Mesodermal cell (in vitro differentiated cells): ENCODE measurements around the gene KLHL40.

Source experiments
- H3K27ac ChIP-seq: 2 replicates; pipeline ENCODE4 v1.7.0; 2013; ENCODE audit warnings: mild to moderate bottlenecking, low read depth, low read length, moderate library complexity; ENCODE audit not compliant: severe bottlenecking
- H3K36me3 ChIP-seq: 2 replicates; pipeline ENCODE4 v1.7.1; 2013; ENCODE audit warnings: mild to moderate bottlenecking, low read length, moderate library complexity; ENCODE audit not compliant: control insufficient read depth, insufficient read depth
- H3K4me1 ChIP-seq: one replicate; pipeline ENCODE4 v1.7.1; 2013; ENCODE audit warnings: mild to moderate bottlenecking, low read length; ENCODE audit not compliant: insufficient read depth, control insufficient read depth, poor library complexity, severe bottlenecking
- H3K4me3 ChIP-seq: 2 replicates; pipeline ENCODE4 v1.7.0; 2013; ENCODE audit warnings: low read length, control low read depth, mild to moderate bottlenecking; ENCODE audit not compliant: insufficient read depth, poor library complexity, severe bottlenecking; ENCODE audit errors: extremely low read depth
- H3K9me3 ChIP-seq: 2 replicates; pipeline ENCODE4 v1.7.1; 2013; ENCODE audit warnings: mild to moderate bottlenecking, low read length, moderate library complexity; ENCODE audit not compliant: control insufficient read depth
- WGBS, 2 experiments: methylation state at CpG; one replicate each; pipeline ENCODE4 v1.1.5; 2013; ENCODE audit warnings: missing lambda C conversion rate in 2 of 2; ENCODE audit not compliant: insufficient coverage in 2 of 2; 5-methylcytosine and 5-hydroxymethylcytosine counted together

The KLHL40 gene

GRCh38 chr3:42699511-42699971 is 14.2 kb downstream of the KLHL40 start:
- 86 to 87% methylated on average over 9 of the region's 10 CpGs for WGBS, 2 experiments
- no peaks in the 10 kb centered on the region for H3K4me1 ChIP-seq
- H3K27ac ChIP-seq = no peak overlapping the region
- no peaks in the 10 kb centered on the region for H3K36me3 ChIP-seq
- H3K9me3 ChIP-seq = no peaks in the 10 kb centered on the region
- no peak overlapping the region for H3K4me3 ChIP-seq

GRCh38 chr3:42700366-42701288 is 15.3 kb downstream of the KLHL40 start:
- Histone ChIP-seq H3K36me3 (no peaks in the 10 kb centered on the region), H3K4me1 (no peaks in the 10 kb centered on the region), H3K9me3 (no peaks in the 10 kb centered on the region), H3K4me3 (no peak overlapping the region), H3K27ac (no peak overlapping the region)
- 65 to 66% methylated on average over 12 to 15 of the region's 15 CpGs for WGBS, 2 experiments

GRCh38 chr3:42701371-42702065 is 16.2 kb downstream of the KLHL40 start:
- no peak overlapping the region for H3K27ac ChIP-seq
- 17 to 29% methylated on average over 8 to 10 of the region's 15 CpGs for WGBS, 2 experiments
- H3K4me3 ChIP-seq = no peak overlapping the region

GRCh38 chr3:42702066-42702951 is 17.0 kb downstream of the KLHL40 start, which contains the start of gene HHATL:
HHATL (minus strand) TSS chr3:42702798; CDS start chr3:42700826, 1,972 bp downstream.
- no peaks in the 10 kb centered on the region for H3K36me3 ChIP-seq
- whole genome bisulfite sequencing, 2 experiments = 66 to 74% methylated on average over 15 to 19 of the region's 21 CpGs
- no peaks in the 10 kb centered on the region for H3K9me3 ChIP-seq
- no peaks in the 10 kb centered on the region for H3K4me1 ChIP-seq
- H3K27ac ChIP-seq = no peak within 1 kb of the TSS
- no peak within 1 kb of the TSS for H3K4me3 ChIP-seq

More at GRCh38 chr3:42701371-42702065, 16.2 kb downstream of the KLHL40 start:
- no peaks in the 10 kb centered on the region for H3K36me3 ChIP-seq
- no peaks in the 10 kb centered on the region for H3K9me3 ChIP-seq
- H3K4me1 ChIP-seq = no peaks in the 10 kb centered on the region

GRCh38 chr3:42702982-42703694 is 17.8 kb downstream of the KLHL40 start:
- WGBS, 2 experiments = 89 to 90% methylated on average over 4 to 6 of the region's 6 CpGs
- Histone ChIP-seq H3K27ac (no peak overlapping the region), H3K4me1 (no peaks in the 10 kb centered on the region), H3K9me3 (no peaks in the 10 kb centered on the region), H3K4me3 (no peak overlapping the region), H3K36me3 (no peaks in the 10 kb centered on the region)

- no peaks in the 10 kb centered on the region for H3K9me3 ChIP-seq
- WGBS, 2 experiments = no CpG with 5 or more reads among the region's 5 CpGs
These were observed 18.3 kb downstream of the KLHL40 start for GRCh38 chr3:42703695-42704025.

GRCh38 chr3:42704136-42704841 is 19.0 kb downstream of the KLHL40 start:
- Histone ChIP-seq H3K4me3 (no peak overlapping the region), H3K36me3 (no peaks in the 10 kb centered on the region), H3K27ac (no peak overlapping the region), H3K4me1 (no peaks in the 10 kb centered on the region), H3K9me3 (no peaks in the 10 kb centered on the region)
- 87 to 96% methylated on average over 7 of the region's 8 CpGs for WGBS, 2 experiments

More at GRCh38 chr3:42703695-42704025, 18.3 kb downstream of the KLHL40 start:
- Histone ChIP-seq H3K36me3 (no peaks in the 10 kb centered on the region), H3K4me1 (no peaks in the 10 kb centered on the region), H3K4me3 (no peak overlapping the region), H3K27ac (no peak overlapping the region)

- Histone ChIP-seq H3K4me1 (no peaks in the 10 kb centered on the region), H3K4me3 (no peak overlapping the region), H3K27ac (no peak overlapping the region), H3K36me3 (no peaks in the 10 kb centered on the region), H3K9me3 (no peaks in the 10 kb centered on the region)
- 80 to 90% methylated on average over 4 to 7 of the region's 7 CpGs for WGBS, 2 experiments
These were observed 19.9 kb downstream of the KLHL40 start for GRCh38 chr3:42705058-42705767.

- Histone ChIP-seq H3K36me3 (no peaks in the 10 kb centered on the region), H3K9me3 (no peaks in the 10 kb centered on the region), H3K4me3 (no peak overlapping the region), H3K4me1 (no peaks in the 10 kb centered on the region), H3K27ac (no peak overlapping the region)
- WGBS, 2 experiments = 78 to 83% methylated on average over 6 to 9 of the region's 10 CpGs
These were observed 20.7 kb downstream of the KLHL40 start for GRCh38 chr3:42705962-42706585.
